SK-N-SH (cell line): ENCODE data around the gene MN1. TPM values are rescaled to one million over a fixed set of nuclear protein-coding genes. Genes with fewer than 3 reads are reported as not detected.
A peak's percentile ranks its signal among the peaks of the same experiment; 100 is the strongest.

Source experiments
- CTCF ChIA-PET: fragments of 300-600, 350-600 bp; formaldehyde crosslinking; extraction: SDS; loops from one replicate; lab custom pipeline; 2021; lab: Yijun Ruan, JAX
- POLR2A ChIA-PET: fragments of 350-600 bp; sonication (Branson Sonifier 250); formaldehyde crosslinking; extraction: SDS; loops from one replicate; lab custom pipeline; 2020; ENCODE audit warnings: antibody characterized with exemption, inconsistent platforms; lab: Yijun Ruan, JAX
- DNase-seq: peaks from one replicate; pipeline ENCODE4 v3.0.0; 2012
- H2AFZ ChIP-seq: fragments of 200-600 bp; sonication (generic); 2 replicates; pipeline ENCODE4 v1.8.1; 2016; ENCODE audit warnings: antibody characterized with exemption, mild to moderate bottlenecking, low read depth
- H3F3A ChIP-seq: fragments of 200-600 bp; sonication (generic); replicated peaks from 2 replicates; pipeline ENCODE3; 2016; ENCODE audit warnings: antibody characterized with exemption, mild to moderate bottlenecking; ENCODE audit not compliant: insufficient read depth
- H3K27ac ChIP-seq, 2 experiments: fragments of 200-500 bp in 1 of 2; fragments of 200-600 bp in 1 of 2; sonication (Bioruptor generic) in 1 of 2; sonication (generic), shearing (Covaris generic) in 1 of 2; 2 replicates each; pipeline versions ENCODE4 v1.5.1 to v1.6.1; 2014 to 2016; ENCODE audit warnings: low read depth in 2 of 2, inconsistent platforms in 1 of 2, low read length in 1 of 2, mild to moderate bottlenecking in 1 of 2, mixed read lengths in 1 of 2
- H3K27me3 ChIP-seq: fragments of 200-600 bp; sonication (generic), shearing (Covaris generic); 2 replicates; pipeline ENCODE4 v1.6.1; 2016; ENCODE audit warnings: mixed run types; ENCODE audit not compliant: insufficient read depth
- H3K36me3 ChIP-seq, 2 experiments: fragments of 200-500 bp in 1 of 2; fragments of 200-600 bp in 1 of 2; sonication (Bioruptor generic) in 1 of 2; sonication (generic) in 1 of 2; replicated peaks in 1 of 2; 2 replicates each; pipeline versions ENCODE3 to v1.5.1; 2014 to 2016; ENCODE audit warnings: low read length in 1 of 2, mild to moderate bottlenecking in 1 of 2; ENCODE audit not compliant: insufficient read depth in 2 of 2, control insufficient read depth in 1 of 2
- H3K4me1 ChIP-seq, 2 experiments: fragments of 200-500 bp in 1 of 2; fragments of 200-600 bp in 1 of 2; sonication (Bioruptor generic) in 1 of 2; sonication (generic), shearing (Covaris generic) in 1 of 2; 2 replicates each; pipeline versions ENCODE4 v1.5.1 to v1.6.1; 2014 to 2016; ENCODE audit warnings: low read depth in 1 of 2, low read length in 1 of 2, mixed run types in 1 of 2; ENCODE audit not compliant: insufficient read depth in 2 of 2, control insufficient read depth in 1 of 2
- H3K4me2 ChIP-seq: fragments of 200-600 bp; sonication (generic), shearing (Covaris generic); 2 replicates; pipeline ENCODE4 v1.6.1; 2017; ENCODE audit warnings: mixed run types
- H3K4me3 ChIP-seq, 2 experiments: fragments of 200-500 bp in 1 of 2; fragments of 200-600 bp in 1 of 2; sonication (Bioruptor generic) in 1 of 2; sonication (generic), shearing (Covaris generic) in 1 of 2; 2 replicates each; pipeline versions ENCODE4 v1.5.1 to v1.8.1; 2014 to 2016; ENCODE audit warnings: low read depth in 2 of 2, inconsistent platforms in 1 of 2, low read length in 1 of 2, mild to moderate bottlenecking in 1 of 2, mixed read lengths in 1 of 2, moderate library complexity in 1 of 2
- H3K79me2 ChIP-seq: fragments of 200-600 bp; sonication (generic); 2 replicates; pipeline ENCODE4 v1.8.1; 2017; ENCODE audit warnings: mild to moderate bottlenecking; ENCODE audit not compliant: insufficient read depth
- H3K9ac ChIP-seq: fragments of 200-600 bp; sonication (generic); 2 replicates; pipeline ENCODE4 v1.6.1; 2017; ENCODE audit warnings: mixed run types
- H3K9me2 ChIP-seq: fragments of 200-600 bp; sonication (generic); 2 replicates; pipeline ENCODE4 v1.6.1; 2017; ENCODE audit warnings: mixed run types
- H3K9me3 ChIP-seq: fragments of 200-600 bp; sonication (generic); 2 replicates; pipeline ENCODE4 v1.6.1; 2017; ENCODE audit warnings: mixed run types, mild to moderate bottlenecking, moderate library complexity
- H4K20me1 ChIP-seq: fragments of 200-600 bp; sonication (generic); 2 replicates; pipeline ENCODE4 v1.6.1; 2017; ENCODE audit warnings: mild to moderate bottlenecking, mixed run types; ENCODE audit not compliant: insufficient read depth
- CHD2 ChIP-seq: fragments of 150-350 bp; IDR thresholded peaks from 2 replicates; pipeline ENCODE4 v1.6.1; 2018; ENCODE audit warnings: low read length; ENCODE audit not compliant: partially characterized antibody
- ELF1 ChIP-seq: IDR thresholded peaks from 2 replicates; pipeline ENCODE4 v1.4.0; 2012
- EP300 ChIP-seq, 2 experiments: IDR thresholded peaks; 2 replicates each; pipeline versions ENCODE4 v1.4.0 to v1.6.1; 2012; ENCODE audit warnings: borderline replicate concordance in 1 of 2, low read depth in 1 of 2, low read length in 1 of 2
- EZH2phosphoT487 ChIP-seq: fragments of 200-600 bp; sonication (generic); IDR thresholded peaks from 2 replicates; pipeline ENCODE4 v1.6.1; 2017; ENCODE audit warnings: low read depth, mixed run types, mild to moderate bottlenecking, antibody characterized with exemption, moderate library complexity, borderline replicate concordance
- FOXJ3 ChIP-seq: sonication (generic); formaldehyde crosslinking; IDR thresholded peaks from 2 replicates; pipeline ENCODE4 v1.5.1; 2020; ENCODE audit warnings: mild to moderate bottlenecking, missing genetic modification reagents
- GATA2 ChIP-seq: sonication (generic); formaldehyde crosslinking; IDR thresholded peaks from 2 replicates; pipeline ENCODE4 v1.5.0; 2020; ENCODE audit warnings: mild to moderate bottlenecking, missing genetic modification reagents
- NFIC ChIP-seq: IDR thresholded peaks from 2 replicates; pipeline ENCODE4 v1.4.0; 2012; ENCODE audit warnings: borderline replicate concordance
- NRF1 ChIP-seq: IDR thresholded peaks from 2 replicates; pipeline ENCODE4 v1.6.1; 2012; ENCODE audit warnings: low read depth, mild to moderate bottlenecking, low read length
- POLR2AphosphoS5 ChIP-seq: IDR thresholded peaks from 2 replicates; pipeline ENCODE4 v1.6.1; 2012; ENCODE audit warnings: low read depth, low read length
- RCOR1 ChIP-seq: fragments of 150-350 bp; IDR thresholded peaks from 2 replicates; pipeline ENCODE4 v1.6.1; 2017; ENCODE audit warnings: antibody characterized with exemption, low read length
- RFX5 ChIP-seq: IDR thresholded peaks from 2 replicates; pipeline ENCODE4 v1.6.1; 2012; ENCODE audit warnings: mild to moderate bottlenecking, improper control_type of control experiment, low read length
- RXRA ChIP-seq: IDR thresholded peaks from 2 replicates; pipeline ENCODE4 v1.4.0; 2012; ENCODE audit warnings: low read depth, mild to moderate bottlenecking, borderline replicate concordance
- SIN3A ChIP-seq: IDR thresholded peaks from 2 replicates; pipeline ENCODE4 v1.6.1; 2012; ENCODE audit warnings: low read depth, mild to moderate bottlenecking, low read length, moderate library complexity, borderline replicate concordance
- SMC3 ChIP-seq: IDR thresholded peaks from 2 replicates; pipeline ENCODE4 v1.6.1; 2012; ENCODE audit warnings: low read depth, low read length, improper control_type of control experiment
- TCF12 ChIP-seq: IDR thresholded peaks from 2 replicates; pipeline ENCODE4 v1.4.0; 2012
- ZBTB33 ChIP-seq: IDR thresholded peaks from 2 replicates; pipeline ENCODE4 v1.4.0; 2012; ENCODE audit warnings: low read depth, borderline replicate concordance
- WGBS: methylation state at CpG from one replicate; pipeline ENCODE4 v1.1.6; 2017; ENCODE audit warnings: low lambda C conversion rate; 5-methylcytosine and 5-hydroxymethylcytosine counted together
- polyA plus RNA-seq, 3 experiments: library from polyadenylated mRNA; depleted of rRNA; stranded (reverse); fragments of >200 nt; gene quantifications; 2 replicates each; pipeline ENCODE4 v1.2.3, GENCODE V29; 2012
- TF ChIP-seq, protein P1 (sequence below): fragments of 150-350 bp; IDR thresholded peaks from 2 replicates; pipeline ENCODE4 v1.6.1; 2017; ENCODE audit warnings: antibody characterized with exemption, low read length, low read depth, borderline replicate concordance
- TF ChIP-seq, protein P2 (sequence below): IDR thresholded peaks from 2 replicates; pipeline ENCODE4 v1.4.0; 2012; ENCODE audit warnings: low read depth, borderline replicate concordance
- TF ChIP-seq, protein P3 (sequence below): IDR thresholded peaks from 2 replicates; pipeline ENCODE4; 2012
- TF ChIP-seq, protein P4 (sequence below): fragments of 200-600 bp; sonication (generic); IDR thresholded peaks from 2 replicates; pipeline ENCODE4 v1.6.1; 2017; ENCODE audit warnings: antibody characterized with exemption, mild to moderate bottlenecking, moderate library complexity

MN1 gene
- 0.11 and 0.20 TPM in 2 replicates for polyA plus RNA-seq (2012; rRNA removed)
- 0.05 TPM in 2 replicates for polyA plus RNA-seq (2012; cell fraction: cytosol; rRNA removed)
- 0.16 and 0.33 TPM in 2 replicates for polyA plus RNA-seq (2012; cell fraction: nucleus; rRNA removed)

GRCh38 chr22:27801616-27802345 lies at the start of gene MN1:
Gene MN1, minus strand, starts transcription at chr22:27801756. Its CDS starts 1,213 bp downstream, at chr22:27800543.
- Histone ChIP-seq H3K79me2 (no peaks in the 10 kb centered on the region), H4K20me1 (no peaks in the 10 kb centered on the region), H3K27ac (peak within 1 kb of the TSS in 1 of 2 experiments; percentile 64; a peak in 2 of 4 replicates), H3F3A (peaks cover 5% of the 10 kb centered on the region), H3K4me1 (peaks cover 0 to 6% of the 10 kb centered on the region in 2 experiments; a peak in 1 of 4 replicates), H3K9me3 (no peaks in the 10 kb centered on the region), H3K4me3 (peak within 1 kb of the TSS; percentile 61 to 71), H3K27me3 (0 out of 2 replicates have a peak, but pooled peaks cover 7% of the 10 kb centered on the region), H2AFZ (peak within 1 kb of the TSS; percentile 78), H3K9ac (peak within 1 kb of the TSS; percentile 48), H3K36me3 (no peaks in the 10 kb centered on the region), H3K4me2 (peak within 1 kb of the TSS; percentile 97), H3K9me2 (no peaks in the 10 kb centered on the region)
- ChIA-PET CTCF (interaction anchor here (0.8 to 2.1 kb wide), 2 partner anchors 18 to 85 kb away, joined by 3 to 6 read pairs; no protein-coding TSS in a partner anchor), POLR2A (no interaction called here)
- TF ChIP-seq RCOR1, result no peak
- TF ChIP-seq EP300 (IDR thresholded peaks at IDR 0.05; ENCODE audit: borderline replicate concordance in 1 of 2, low read depth in 1 of 2, low read length in 1 of 2), result no peak
- no peak for TF ChIP-seq EZH2phosphoT487
- TF ChIP-seq, protein P1, sequence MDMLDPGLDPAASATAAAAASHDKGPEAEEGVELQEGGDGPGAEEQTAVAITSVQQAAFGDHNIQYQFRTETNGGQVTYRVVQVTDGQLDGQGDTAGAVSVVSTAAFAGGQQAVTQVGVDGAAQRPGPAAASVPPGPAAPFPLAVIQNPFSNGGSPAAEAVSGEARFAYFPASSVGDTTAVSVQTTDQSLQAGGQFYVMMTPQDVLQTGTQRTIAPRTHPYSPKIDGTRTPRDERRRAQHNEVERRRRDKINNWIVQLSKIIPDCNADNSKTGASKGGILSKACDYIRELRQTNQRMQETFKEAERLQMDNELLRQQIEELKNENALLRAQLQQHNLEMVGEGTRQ, result no peak
- TF ChIP-seq NRF1, result no peak
- no peak for TF ChIP-seq POLR2AphosphoS5
- TF ChIP-seq TCF12, result no peak
- TF ChIP-seq SIN3A, result no peak
- TF ChIP-seq ZBTB33, result no peak
- TF ChIP-seq FOXJ3, result no peak
- TF ChIP-seq RFX5, result no peak
- TF ChIP-seq, protein P2, sequence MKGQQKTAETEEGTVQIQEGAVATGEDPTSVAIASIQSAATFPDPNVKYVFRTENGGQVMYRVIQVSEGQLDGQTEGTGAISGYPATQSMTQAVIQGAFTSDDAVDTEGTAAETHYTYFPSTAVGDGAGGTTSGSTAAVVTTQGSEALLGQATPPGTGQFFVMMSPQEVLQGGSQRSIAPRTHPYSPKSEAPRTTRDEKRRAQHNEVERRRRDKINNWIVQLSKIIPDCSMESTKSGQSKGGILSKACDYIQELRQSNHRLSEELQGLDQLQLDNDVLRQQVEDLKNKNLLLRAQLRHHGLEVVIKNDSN, result no peak
- no peak for TF ChIP-seq GATA2 (CRISPR knock-in tag)
- TF ChIP-seq SMC3, result no peak
- TF ChIP-seq, protein P3, sequence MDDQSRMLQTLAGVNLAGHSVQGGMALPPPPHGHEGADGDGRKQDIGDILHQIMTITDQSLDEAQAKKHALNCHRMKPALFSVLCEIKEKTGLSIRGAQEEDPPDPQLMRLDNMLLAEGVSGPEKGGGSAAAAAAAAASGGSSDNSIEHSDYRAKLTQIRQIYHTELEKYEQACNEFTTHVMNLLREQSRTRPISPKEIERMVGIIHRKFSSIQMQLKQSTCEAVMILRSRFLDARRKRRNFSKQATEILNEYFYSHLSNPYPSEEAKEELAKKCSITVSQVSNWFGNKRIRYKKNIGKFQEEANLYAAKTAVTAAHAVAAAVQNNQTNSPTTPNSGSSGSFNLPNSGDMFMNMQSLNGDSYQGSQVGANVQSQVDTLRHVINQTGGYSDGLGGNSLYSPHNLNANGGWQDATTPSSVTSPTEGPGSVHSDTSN, result no peak
- TF ChIP-seq, protein P4, sequence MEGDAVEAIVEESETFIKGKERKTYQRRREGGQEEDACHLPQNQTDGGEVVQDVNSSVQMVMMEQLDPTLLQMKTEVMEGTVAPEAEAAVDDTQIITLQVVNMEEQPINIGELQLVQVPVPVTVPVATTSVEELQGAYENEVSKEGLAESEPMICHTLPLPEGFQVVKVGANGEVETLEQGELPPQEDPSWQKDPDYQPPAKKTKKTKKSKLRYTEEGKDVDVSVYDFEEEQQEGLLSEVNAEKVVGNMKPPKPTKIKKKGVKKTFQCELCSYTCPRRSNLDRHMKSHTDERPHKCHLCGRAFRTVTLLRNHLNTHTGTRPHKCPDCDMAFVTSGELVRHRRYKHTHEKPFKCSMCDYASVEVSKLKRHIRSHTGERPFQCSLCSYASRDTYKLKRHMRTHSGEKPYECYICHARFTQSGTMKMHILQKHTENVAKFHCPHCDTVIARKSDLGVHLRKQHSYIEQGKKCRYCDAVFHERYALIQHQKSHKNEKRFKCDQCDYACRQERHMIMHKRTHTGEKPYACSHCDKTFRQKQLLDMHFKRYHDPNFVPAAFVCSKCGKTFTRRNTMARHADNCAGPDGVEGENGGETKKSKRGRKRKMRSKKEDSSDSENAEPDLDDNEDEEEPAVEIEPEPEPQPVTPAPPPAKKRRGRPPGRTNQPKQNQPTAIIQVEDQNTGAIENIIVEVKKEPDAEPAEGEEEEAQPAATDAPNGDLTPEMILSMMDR, result no peak
- no peak for TF ChIP-seq RXRA
- no peak for TF ChIP-seq NFIC
- no peak for TF ChIP-seq CHD2
- TF ChIP-seq ELF1, result no peak
- 6% methylated on average over 26 of the region's 59 CpGs for whole genome bisulfite sequencing
- DNase-seq, result peak; percentile 89
